Esophagus muscularis mucosa (tissue), 4 donors: ENCODE results near the gene CHST14. TPM values are rescaled to one million over a fixed set of nuclear protein-coding genes. Genes with fewer than 3 reads are reported as not detected.

Experiments
- DNase-seq: peaks from one replicate; pipeline ENCODE4 v3.0.0-alpha.2; 2017; ENCODE audit errors: extremely low spot score
- H3K27ac ChIP-seq, 4 donors: fragments of 200-600 bp; sonication (generic); replicated peaks in 1 of 4; 1 replicate in 3 of 4; 2 replicates in 1 of 4; pipeline ENCODE4 v1.5.1; 2016 to 2019; ENCODE audit warnings: mild to moderate bottlenecking in 1 of 4
- H3K27me3 ChIP-seq, 4 donors: fragments of 200-600 bp; sonication (generic); one replicate each; pipeline versions ENCODE4 v1.5.1 to v1.6.0; 2016 to 2019
- H3K36me3 ChIP-seq, 4 donors: fragments of 200-600 bp; sonication (generic); one replicate each; pipeline ENCODE4 v1.5.1; 2016 to 2019
- H3K4me1 ChIP-seq, 4 donors: fragments of 200-600 bp; sonication (generic); one replicate each; pipeline ENCODE4 v1.5.1; 2016 to 2019
- H3K4me3 ChIP-seq, 4 donors: fragments of 200-600 bp; sonication (generic); 1 replicate in 2 of 4; 2 replicates in 2 of 4; pipeline ENCODE4 v1.5.1; 2016 to 2019; ENCODE audit warnings: mild to moderate bottlenecking in 4 of 4, moderate library complexity in 1 of 4
- H3K9me3 ChIP-seq, 4 donors: fragments of 200-600 bp; sonication (generic); 1 replicate in 3 of 4; 2 replicates in 1 of 4; pipeline ENCODE4 v1.5.1; 2016 to 2019
- EP300 ChIP-seq: sonication (generic); formaldehyde crosslinking; IDR thresholded peaks from one replicate; pipeline ENCODE4 v1.6.1; 2017; ENCODE audit warnings: antibody characterized with exemption
- POLR2A ChIP-seq: fragments of 450-650 bp; IDR thresholded peaks from one replicate; pipeline ENCODE4 v1.6.1; 2017; ENCODE audit warnings: antibody characterized with exemption, moderate library complexity, mild to moderate bottlenecking, low read depth
- POLR2AphosphoS5 ChIP-seq, 2 donors: sonication (generic); formaldehyde crosslinking; IDR thresholded peaks; one replicate each; pipeline ENCODE4 v1.6.1; 2017; ENCODE audit warnings: antibody characterized with exemption in 2 of 2
- WGBS: methylation state at CpG from one replicate; pipeline ENCODE4 v1.1.5; 2018; 5-methylcytosine and 5-hydroxymethylcytosine counted together
- intact Hi-C: fragments of 100-400 bp; cut with DNase I; formaldehyde crosslinking; loops from one replicate; pipeline ENCODE4 v1.15.1; 2023
- total RNA-seq, 4 donors: library from RNA; depleted of rRNA; stranded (reverse); fragments of >200 nt; gene quantifications; one replicate each; pipeline versions ENCODE4 v1.1.0 to v1.2.1, GENCODE V29; 2016
- TF ChIP-seq, protein P1 (sequence below), 3 experiments: fragments of 200-600 bp in 2 of 3; fragments of 450-650 bp in 1 of 3; sonication (generic) in 2 of 3; IDR thresholded peaks; one replicate each; pipeline ENCODE4 v1.5.1; 2017 to 2019; ENCODE audit warnings: antibody characterized with exemption in 3 of 3, mild to moderate bottlenecking in 2 of 3, moderate library complexity in 1 of 3

The CHST14 gene
- total RNA-seq, 4 donors from 2014 or later = 7.9 to 16.6 (median 12.5) TPM

DNA sequence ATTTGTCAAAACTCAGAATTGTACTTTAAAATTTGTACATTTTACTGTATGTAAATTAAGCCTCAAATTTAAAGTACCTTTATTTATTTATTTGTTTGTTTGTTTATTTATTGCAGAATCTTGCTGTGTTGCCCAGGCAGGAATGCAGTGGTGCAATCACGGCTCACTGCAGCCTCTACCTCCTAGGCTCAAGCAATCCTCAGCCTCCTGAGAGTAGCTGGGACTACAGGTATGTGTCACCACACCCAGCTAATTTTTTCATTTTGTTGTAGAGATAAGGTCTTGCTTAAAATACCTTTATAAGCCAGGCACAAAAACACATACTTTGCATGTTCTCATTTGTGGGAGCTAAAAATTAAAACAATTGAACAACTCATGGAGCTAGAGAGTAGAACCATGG is 37.4 kb downstream of the CHST14 start:
- Histone ChIP-seq H3K27ac (no peak overlapping the region), H3K36me3 (no peaks in the 10 kb centered on the region), H3K27me3 (no peaks in the 10 kb centered on the region), H3K4me3 (no peak overlapping the region), H3K4me1 (peaks cover 3 to 27% (median 24%) of the 10 kb centered on the region in 4 donors), H3K9me3 (no peaks in the 10 kb centered on the region)
- DNase-seq = no peak
- TF ChIP-seq EP300 = no peak
- TF ChIP-seq POLR2A = no peak
- TF ChIP-seq, protein P1, sequence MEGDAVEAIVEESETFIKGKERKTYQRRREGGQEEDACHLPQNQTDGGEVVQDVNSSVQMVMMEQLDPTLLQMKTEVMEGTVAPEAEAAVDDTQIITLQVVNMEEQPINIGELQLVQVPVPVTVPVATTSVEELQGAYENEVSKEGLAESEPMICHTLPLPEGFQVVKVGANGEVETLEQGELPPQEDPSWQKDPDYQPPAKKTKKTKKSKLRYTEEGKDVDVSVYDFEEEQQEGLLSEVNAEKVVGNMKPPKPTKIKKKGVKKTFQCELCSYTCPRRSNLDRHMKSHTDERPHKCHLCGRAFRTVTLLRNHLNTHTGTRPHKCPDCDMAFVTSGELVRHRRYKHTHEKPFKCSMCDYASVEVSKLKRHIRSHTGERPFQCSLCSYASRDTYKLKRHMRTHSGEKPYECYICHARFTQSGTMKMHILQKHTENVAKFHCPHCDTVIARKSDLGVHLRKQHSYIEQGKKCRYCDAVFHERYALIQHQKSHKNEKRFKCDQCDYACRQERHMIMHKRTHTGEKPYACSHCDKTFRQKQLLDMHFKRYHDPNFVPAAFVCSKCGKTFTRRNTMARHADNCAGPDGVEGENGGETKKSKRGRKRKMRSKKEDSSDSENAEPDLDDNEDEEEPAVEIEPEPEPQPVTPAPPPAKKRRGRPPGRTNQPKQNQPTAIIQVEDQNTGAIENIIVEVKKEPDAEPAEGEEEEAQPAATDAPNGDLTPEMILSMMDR (IDR thresholded peaks at IDR 0.05) = no peak
- no peak for TF ChIP-seq POLR2AphosphoS5 (IDR thresholded peaks at IDR 0.05)
- 80% methylated on average over 1 of the region's 1 CpG for WGBS
- intact Hi-C loops = loop anchor here (5.0 kb wide), 1 partner anchor 61 kb away; no protein-coding TSS in a partner anchor

DNA sequence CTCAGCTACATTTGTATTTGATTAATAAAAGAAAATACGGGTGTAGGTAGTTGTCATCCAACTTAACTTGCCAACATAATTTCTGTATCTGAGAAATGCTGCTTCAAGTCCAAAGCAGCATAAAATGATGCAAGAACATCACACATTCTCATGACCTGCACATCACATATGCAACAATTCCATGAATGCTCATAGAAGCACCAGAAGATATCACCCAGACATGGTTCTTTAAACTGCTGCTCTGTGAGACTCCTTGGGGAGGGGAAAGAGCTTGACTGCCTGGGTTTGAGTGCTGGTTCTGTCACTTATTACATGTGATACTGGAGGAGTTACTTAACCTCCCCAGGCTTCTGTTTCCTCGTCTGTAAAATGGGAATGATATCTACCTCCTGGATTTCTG is 39.4 kb downstream of the CHST14 start:
- Histone ChIP-seq H3K36me3 (no peaks in the 10 kb centered on the region), H3K4me3 (no peak overlapping the region), H3K9me3 (no peaks in the 10 kb centered on the region), H3K27ac (no peak overlapping the region), H3K4me1 (peaks cover 3 to 27% (median 24%) of the 10 kb centered on the region in 4 donors), H3K27me3 (no peaks in the 10 kb centered on the region)
- TF ChIP-seq EP300 = no peak
- no peak for TF ChIP-seq POLR2AphosphoS5 (IDR thresholded peaks at IDR 0.05)
- no peak for TF ChIP-seq POLR2A
- TF ChIP-seq, protein P1 (IDR thresholded peaks at IDR 0.05) = no peak
- WGBS = 58% methylated on average over 2 of the region's 2 CpGs
- intact Hi-C loops = no loop called here
- DNase-seq = no peak

DNA sequence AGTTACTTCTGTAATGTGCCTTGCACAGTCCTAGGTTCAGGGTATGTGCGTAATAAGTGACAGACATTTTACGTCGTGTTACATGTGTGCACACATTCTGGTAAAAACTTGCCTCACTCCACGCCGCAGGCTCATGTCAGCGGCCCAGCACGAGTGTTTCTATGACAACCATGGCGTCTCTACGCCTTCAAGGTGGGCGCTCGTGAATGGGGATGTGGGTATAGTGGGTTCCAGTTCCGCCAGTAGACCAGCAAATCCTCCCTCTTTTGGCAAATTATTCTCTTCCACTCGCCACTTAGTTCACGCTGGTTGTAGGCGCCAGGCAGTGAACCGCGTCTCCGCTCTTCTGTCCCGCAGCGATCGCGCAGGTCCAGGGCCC is 40.3 kb downstream of the CHST14 start:
- Histone ChIP-seq H3K4me3 (peak overlapping the region; percentile 59 to 65 (median 64)), H3K4me1 (peaks cover 3 to 27% (median 24%) of the 10 kb centered on the region in 4 donors), H3K27me3 (no peaks in the 10 kb centered on the region), H3K27ac (peak overlapping the region in 3 of 4 donors; percentile 23 to 42 (median 38)), H3K9me3 (no peaks in the 10 kb centered on the region), H3K36me3 (no peaks in the 10 kb centered on the region)
- WGBS = 33% methylated on average over 22 of the region's 22 CpGs
- DNase-seq = no peak
- intact Hi-C loops = no loop called here
- TF ChIP-seq EP300 (no peak), POLR2AphosphoS5 (IDR thresholded peaks at IDR 0.05) (no peak), POLR2A (no peak)
- TF ChIP-seq, protein P1 (IDR thresholded peaks at IDR 0.05) = no peak

DNA sequence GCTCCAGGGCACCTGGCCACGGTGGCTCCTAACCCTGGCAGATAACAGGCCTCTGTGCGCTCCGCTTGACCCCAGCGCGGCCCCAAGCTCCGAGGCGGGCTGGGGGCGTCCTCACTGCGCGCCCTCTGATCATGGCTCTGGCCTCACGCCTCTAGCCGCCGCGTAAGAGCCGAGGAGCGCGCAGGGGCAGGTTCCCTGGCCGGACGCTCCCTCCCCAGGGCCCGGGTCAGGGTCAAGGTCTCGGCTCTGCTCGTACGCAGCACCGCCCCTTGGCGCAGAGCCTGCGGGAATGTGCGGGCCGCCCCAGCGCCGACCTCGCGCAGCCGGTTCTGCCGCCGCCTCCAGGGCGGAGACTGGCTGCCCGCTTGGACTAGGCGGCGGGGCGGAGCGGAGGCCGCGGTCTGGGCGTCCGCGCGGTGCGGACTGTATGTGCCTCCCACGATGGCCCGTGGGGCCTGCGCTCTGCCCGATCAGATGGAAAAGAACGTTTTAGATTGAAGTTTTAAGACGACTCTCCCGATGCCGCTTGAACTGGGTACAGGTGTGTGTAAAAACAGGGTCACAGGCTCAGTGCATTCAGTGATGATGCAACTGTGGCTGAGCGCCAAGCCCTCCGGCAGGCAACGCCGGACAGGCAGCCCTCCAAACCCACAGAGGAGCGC is 40.8 kb downstream of the CHST14 start:
- TF ChIP-seq EP300 (no peak), POLR2AphosphoS5 (IDR thresholded peaks at IDR 0.05) (peak in 1 of 2 donors; percentile 43), POLR2A (no peak)
- TF ChIP-seq, protein P1 (IDR thresholded peaks at IDR 0.05) = no peak
- Histone ChIP-seq H3K4me3 (peak overlapping the region; percentile 59 to 65 (median 64)), H3K27ac (peak overlapping the region in 3 of 4 donors; percentile 23 to 42 (median 38)), H3K4me1 (peaks cover 3 to 27% (median 23%) of the 10 kb centered on the region in 4 donors), H3K9me3 (no peaks in the 10 kb centered on the region), H3K36me3 (no peaks in the 10 kb centered on the region), H3K27me3 (no peaks in the 10 kb centered on the region)
- intact Hi-C loops = no loop called here
- DNase-seq = no peak
- WGBS = 3% methylated on average over 14 of the region's 61 CpGs
